VCaP (cell line): ENCODE data around the gene TRIM15.

Experiments used
- H3K27ac ChIP-seq: fragments of 450-650 bp; 2 replicates; pipeline ENCODE4 v1.5.1; 2017
- TF ChIP-seq, protein P1 (sequence below): fragments of 450-650 bp; conservative IDR thresholded peaks from 2 replicates; pipeline ENCODE4 v1.5.1; 2017; ENCODE audit warnings: mild to moderate bottlenecking, moderate library complexity

The TRIM15 gene

DNA sequence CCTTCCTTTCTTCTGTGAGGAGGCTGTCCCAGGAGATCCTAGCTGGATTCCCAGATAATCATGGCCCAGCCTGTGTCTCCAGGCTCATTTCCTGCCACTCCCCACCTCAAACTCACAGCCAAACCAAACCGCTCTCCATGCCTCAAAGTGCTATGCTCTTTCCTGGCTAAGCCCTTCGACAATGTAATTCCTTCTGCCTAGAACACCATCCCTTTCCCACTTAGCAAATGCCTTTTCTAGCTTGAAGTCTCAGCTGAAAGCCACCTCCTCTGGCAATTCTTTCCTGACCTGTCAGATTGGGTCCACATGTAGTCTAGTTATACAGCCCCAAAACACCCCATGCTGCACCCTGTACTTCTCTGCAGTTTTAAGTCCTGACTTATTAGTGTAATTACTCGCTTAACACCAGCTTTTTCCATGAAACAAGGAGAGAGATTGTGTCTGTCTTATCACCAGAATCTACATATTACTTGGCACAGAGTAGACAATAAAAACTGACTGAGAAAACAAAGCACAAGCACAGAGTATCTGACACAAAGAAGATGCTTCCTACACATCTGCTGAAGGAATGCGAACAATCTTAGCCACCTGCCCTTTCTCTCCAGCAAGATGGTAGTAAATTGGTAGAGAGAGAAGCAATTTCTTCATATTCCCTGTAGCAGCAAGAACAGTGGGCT lies 44.4 kb downstream of the TRIM15 start:
- peak overlapping the region; percentile 93 for H3K27ac ChIP-seq
- TF ChIP-seq, protein P1, sequence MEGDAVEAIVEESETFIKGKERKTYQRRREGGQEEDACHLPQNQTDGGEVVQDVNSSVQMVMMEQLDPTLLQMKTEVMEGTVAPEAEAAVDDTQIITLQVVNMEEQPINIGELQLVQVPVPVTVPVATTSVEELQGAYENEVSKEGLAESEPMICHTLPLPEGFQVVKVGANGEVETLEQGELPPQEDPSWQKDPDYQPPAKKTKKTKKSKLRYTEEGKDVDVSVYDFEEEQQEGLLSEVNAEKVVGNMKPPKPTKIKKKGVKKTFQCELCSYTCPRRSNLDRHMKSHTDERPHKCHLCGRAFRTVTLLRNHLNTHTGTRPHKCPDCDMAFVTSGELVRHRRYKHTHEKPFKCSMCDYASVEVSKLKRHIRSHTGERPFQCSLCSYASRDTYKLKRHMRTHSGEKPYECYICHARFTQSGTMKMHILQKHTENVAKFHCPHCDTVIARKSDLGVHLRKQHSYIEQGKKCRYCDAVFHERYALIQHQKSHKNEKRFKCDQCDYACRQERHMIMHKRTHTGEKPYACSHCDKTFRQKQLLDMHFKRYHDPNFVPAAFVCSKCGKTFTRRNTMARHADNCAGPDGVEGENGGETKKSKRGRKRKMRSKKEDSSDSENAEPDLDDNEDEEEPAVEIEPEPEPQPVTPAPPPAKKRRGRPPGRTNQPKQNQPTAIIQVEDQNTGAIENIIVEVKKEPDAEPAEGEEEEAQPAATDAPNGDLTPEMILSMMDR = no peak

GRCh38 chr6:30211306-30211705 lies 48.0 kb downstream of the TRIM15 start:
- TF ChIP-seq, protein P1 = no peak
- H3K27ac ChIP-seq = peak overlapping the region; percentile 93

GRCh38 chr6:30211899-30212298 lies 48.6 kb downstream of the TRIM15 start:
- H3K27ac ChIP-seq = peak overlapping the region; percentile 93
- TF ChIP-seq, protein P1 = no peak

DNA sequence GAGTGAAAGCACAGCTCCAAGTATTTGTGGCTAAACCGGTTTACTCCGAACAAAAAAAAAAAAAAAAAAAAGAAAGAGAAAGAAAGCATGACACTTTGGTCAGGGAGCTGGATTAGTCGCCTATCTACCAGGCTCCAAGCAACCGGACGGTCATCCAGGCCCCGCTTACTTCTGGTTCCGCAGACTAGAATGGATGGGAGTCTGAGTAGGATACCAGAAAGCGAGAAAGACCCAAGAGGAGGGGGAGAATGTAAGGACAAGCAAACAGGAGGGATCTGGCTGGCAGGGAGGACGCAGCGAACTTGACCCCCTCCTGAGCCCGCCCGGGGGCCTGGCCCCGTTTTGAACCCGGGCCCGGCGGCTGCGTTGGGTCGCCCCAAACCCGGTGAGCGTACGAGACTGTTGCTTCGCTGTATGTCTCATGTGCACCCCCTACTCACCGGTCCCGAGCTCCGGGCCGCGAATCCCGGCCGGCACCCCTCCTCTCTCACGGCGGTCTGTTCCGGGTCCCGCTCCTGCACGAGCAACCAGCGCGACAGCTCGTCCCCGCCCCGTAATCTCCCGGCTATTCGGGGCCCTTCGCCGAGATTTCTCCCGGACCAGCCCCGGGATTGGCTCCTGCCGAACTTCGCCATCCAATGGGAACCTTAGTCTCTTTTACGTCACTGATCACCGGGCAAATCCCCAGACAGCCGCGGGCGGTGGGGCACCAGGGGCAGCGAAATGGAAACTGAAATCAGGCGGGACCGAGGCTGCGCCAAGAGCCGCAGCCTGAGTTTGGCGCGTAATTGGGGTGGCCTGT lies 49.7 kb downstream of the TRIM15 start, which contains the start of gene TRIM26:
Gene TRIM26 (minus strand): TSS at position 542 of the 802 bp plus-strand sequence. CDS start 14,303 bp downstream, outside the sequence.
- TF ChIP-seq, protein P1 = no peak
- H3K27ac ChIP-seq = peak within 1 kb of the TSS; percentile 93

GRCh38 chr6:30213667-30213956 lies 50.3 kb downstream of the TRIM15 start:
- H3K27ac ChIP-seq = peak overlapping the region; percentile 93
- TF ChIP-seq, protein P1 = no peak

GRCh38 chr6:30213957-30214656 lies 50.8 kb downstream of the TRIM15 start:
- TF ChIP-seq, protein P1 = no peak
- H3K27ac ChIP-seq = peak overlapping the region; percentile 93

DNA sequence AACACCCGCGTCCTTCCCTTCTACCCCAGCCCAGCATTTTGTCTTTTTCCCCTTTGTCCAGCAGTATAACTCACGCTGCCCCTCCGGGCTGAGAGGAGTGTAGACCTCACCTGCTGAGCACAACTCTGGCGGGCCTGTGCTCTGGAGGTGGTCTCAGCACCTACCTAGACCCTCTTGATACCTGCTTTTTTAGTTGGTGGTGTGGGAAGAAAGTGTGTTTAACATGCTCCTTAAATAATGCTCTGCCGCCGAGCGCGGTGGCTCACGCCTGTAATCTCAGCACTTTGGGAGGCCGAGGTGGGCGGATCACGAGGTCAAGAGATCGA lies 51.3 kb downstream of the TRIM15 start:
- peak overlapping the region; percentile 93 for H3K27ac ChIP-seq
- TF ChIP-seq, protein P1 = no peak
